GM23338 (cell line): ENCODE data around the gene MAP3K13. TPM values are rescaled to one million over a fixed set of nuclear protein-coding genes. Genes with fewer than 3 reads are reported as not detected.

ENCODE experiments used
- ATAC-seq: fragments of 200-7000 bp; cut with Tn5 transposase; 3 replicates; pipeline ENCODE4 v1.9.1; 2020
- DNase-seq: peaks from one replicate; pipeline ENCODE4 v3.0.0-alpha.2; 2015; ENCODE audit warnings: low spot score
- H2AFZ ChIP-seq: fragments of 200-600 bp; sonication (generic); 2 replicates; pipeline ENCODE4 v1.8.0; 2016; ENCODE audit warnings: antibody characterized with exemption, mild to moderate bottlenecking, moderate library complexity
- H3F3A ChIP-seq: fragments of 200-600 bp; sonication (generic); replicated peaks from 2 replicates; pipeline ENCODE4 v1.8.0; 2017; ENCODE audit warnings: antibody characterized with exemption, mixed run types, low read depth
- H3K27ac ChIP-seq: fragments of 200-600 bp; sonication (generic); 2 replicates; pipeline ENCODE4 v1.6.1; 2016; ENCODE audit warnings: low read depth
- H3K27me3 ChIP-seq: fragments of 200-600 bp; sonication (generic); 2 replicates; pipeline ENCODE4 v1.8.0; 2016; ENCODE audit warnings: mild to moderate bottlenecking, mixed run types, moderate library complexity; ENCODE audit not compliant: insufficient read depth
- H3K36me3 ChIP-seq: fragments of 200-600 bp; sonication (generic); 2 replicates; pipeline ENCODE4 v1.8.0; 2016; ENCODE audit warnings: mild to moderate bottlenecking; ENCODE audit not compliant: insufficient read depth
- H3K4me1 ChIP-seq: fragments of 200-600 bp; sonication (generic); 2 replicates; pipeline ENCODE4 v1.8.0; 2016; ENCODE audit warnings: mild to moderate bottlenecking, moderate library complexity; ENCODE audit not compliant: insufficient read depth
- H3K4me2 ChIP-seq: fragments of 200-600 bp; sonication (generic); 2 replicates; pipeline ENCODE4 v1.7.1; 2017; ENCODE audit warnings: mixed run types
- H3K4me3 ChIP-seq: fragments of 200-600 bp; sonication (generic); 2 replicates; pipeline ENCODE4 v1.6.1; 2016; ENCODE audit warnings: mixed run types
- H3K79me2 ChIP-seq: fragments of 200-600 bp; sonication (generic); replicated peaks from 2 replicates; pipeline ENCODE4 v1.8.0; 2017; ENCODE audit warnings: mild to moderate bottlenecking; ENCODE audit not compliant: insufficient read depth
- H3K9me2 ChIP-seq: fragments of 200-600 bp; sonication (generic); 2 replicates; pipeline ENCODE4 v1.8.0; 2017; ENCODE audit not compliant: insufficient read depth
- H4K20me1 ChIP-seq: fragments of 200-600 bp; sonication (generic); replicated peaks from 2 replicates; pipeline ENCODE4 v1.8.0; 2017; ENCODE audit warnings: mild to moderate bottlenecking; ENCODE audit not compliant: insufficient read depth
- H3K27ac Mint-ChIP-seq: 2 replicates; pipeline ENCODE4 v1.8.0; 2020; ENCODE audit warnings: inconsistent platforms, mild to moderate bottlenecking, moderate library complexity, mixed read lengths
- H3K27me3 Mint-ChIP-seq: 3 replicates; pipeline ENCODE4 v1.8.0; 2022; ENCODE audit warnings: low read depth, mild to moderate bottlenecking, moderate library complexity, mixed read lengths, inconsistent platforms; ENCODE audit not compliant: insufficient read depth, poor library complexity
- H3K36me3 Mint-ChIP-seq: 3 replicates; pipeline ENCODE4 v1.8.0; 2021; ENCODE audit warnings: low read depth, mild to moderate bottlenecking, inconsistent platforms, moderate library complexity, mixed read lengths
- H3K4me1 Mint-ChIP-seq: 3 replicates; pipeline ENCODE4 v1.8.0; 2020; ENCODE audit warnings: mild to moderate bottlenecking, inconsistent platforms, mixed read lengths
- H3K4me3 Mint-ChIP-seq: 3 replicates; pipeline ENCODE4 v1.8.0; 2021; ENCODE audit warnings: moderate library complexity, mild to moderate bottlenecking, inconsistent platforms, mixed read lengths
- H3K9me3 Mint-ChIP-seq: 3 replicates; pipeline ENCODE4 v1.8.0; 2020; ENCODE audit warnings: moderate library complexity, mild to moderate bottlenecking, inconsistent platforms, mixed read lengths
- CREB1 ChIP-seq: fragments of 250-450 bp; sonication (Bioruptor Pico); IDR thresholded peaks from 2 replicates; pipeline ENCODE4 v1.5.0; 2020; ENCODE audit warnings: low read depth, mild to moderate bottlenecking, moderate library complexity
- CTCF ChIP-seq, 2 experiments: fragments of 200-600 bp in 1 of 2; sonication (generic) in 1 of 2; conservative IDR thresholded peaks; 2 replicates each; pipeline versions ENCODE4 v1.5.1 to v1.6.1; 2016 to 2017; ENCODE audit warnings: antibody characterized with exemption in 2 of 2, low read depth in 2 of 2, mild to moderate bottlenecking in 2 of 2, moderate library complexity in 1 of 2
- ETS1 ChIP-seq: IDR thresholded peaks from 2 replicates; pipeline ENCODE4 v1.6.1; 2016; ENCODE audit warnings: antibody characterized with exemption
- EZH2 ChIP-seq: fragments of 200-600 bp; sonication (generic); IDR thresholded peaks from one replicate; pipeline ENCODE4 v1.8.0; 2017; ENCODE audit warnings: antibody characterized with exemption, mild to moderate bottlenecking, low read depth; ENCODE audit not compliant: unreplicated experiment
- EZH2phosphoT487 ChIP-seq: fragments of 200-600 bp; sonication (generic); IDR thresholded peaks from one replicate; pipeline ENCODE4 v1.8.1; 2018; ENCODE audit warnings: antibody characterized with exemption; ENCODE audit not compliant: unreplicated experiment
- JUNB ChIP-seq: IDR thresholded peaks from one replicate; pipeline ENCODE4 v1.6.1; 2016; ENCODE audit warnings: antibody characterized with exemption; ENCODE audit not compliant: unreplicated experiment
- NANOG ChIP-seq: IDR thresholded peaks from 2 replicates; pipeline ENCODE4 v1.6.1; 2016; ENCODE audit warnings: antibody characterized with exemption, borderline replicate concordance
- POLR2AphosphoS5 ChIP-seq: IDR thresholded peaks from 2 replicates; pipeline ENCODE4 v1.6.1; 2016; ENCODE audit warnings: antibody characterized with exemption, low read depth
- REST ChIP-seq: IDR thresholded peaks from one replicate; pipeline ENCODE4 v1.6.1; 2018; ENCODE audit warnings: antibody characterized with exemption; ENCODE audit not compliant: unreplicated experiment
- STAT1 ChIP-seq: IDR thresholded peaks from one replicate; pipeline ENCODE4 v1.6.1; 2016; ENCODE audit warnings: antibody characterized with exemption; ENCODE audit not compliant: unreplicated experiment
- ZNF114 ChIP-seq: fragments of 250-450 bp; sonication (Bioruptor Pico); IDR thresholded peaks from 2 replicates; pipeline ENCODE4 v1.5.0; 2020; ENCODE audit warnings: mild to moderate bottlenecking, moderate library complexity
- ZNF331 ChIP-seq: fragments of 250-450 bp; sonication (Bioruptor Pico); IDR thresholded peaks from 2 replicates; pipeline ENCODE4 v1.5.0; 2020; ENCODE audit warnings: low read depth, mild to moderate bottlenecking, moderate library complexity
- ZNF462 ChIP-seq: fragments of 250-450 bp; sonication (Bioruptor Pico); IDR thresholded peaks from 2 replicates; pipeline ENCODE4 v1.5.0; 2020; ENCODE audit warnings: mild to moderate bottlenecking, moderate library complexity
- polyA plus RNA-seq: library from polyadenylated mRNA; unstranded; fragments of >200 nt; fragmentation: Nextera tagmentation; extraction: Ambion mirVana; gene quantifications from 2 replicates; pipeline ENCODE4 v1.2.1, GENCODE V29; 2016
- total RNA-seq: library from RNA; depleted of rRNA; stranded (reverse); fragments of >200 nt; shearing (Covaris generic); gene quantifications from 2 replicates; pipeline ENCODE4 v1.2.3, GENCODE V29; 2014

Gene MAP3K13
- total and polyA plus RNA-seq, 2 experiments from 2014 or later = 10.7 to 129 TPM

- TF ChIP-seq ZNF462 = no peak
- no peak for TF ChIP-seq EZH2
Observed at GRCh38 chr3:185316740-185317412, 46.1 kb upstream of the MAP3K13 start (continued).

GRCh38 chr3:185317674-185318073 lies 45.3 kb upstream of the MAP3K13 start:
- Histone ChIP-seq H3K4me3 (no peak overlapping the region), H3F3A (no peaks in the 10 kb centered on the region), H3K4me1 (peaks cover 8% of the 10 kb centered on the region), H3K4me2 (no peak overlapping the region), H3K27me3 (no peaks in the 10 kb centered on the region), H4K20me1 (no peaks in the 10 kb centered on the region; the same call in 1 of the 2 replicates), H3K36me3 (no peaks in the 10 kb centered on the region), H3K27ac (no peak overlapping the region), H2AFZ (no peak overlapping the region), H3K9me2 (no peaks in the 10 kb centered on the region), H3K79me2 (no peaks in the 10 kb centered on the region)
- DNase-seq = no peak
- H3K4me1 Mint-ChIP-seq = peaks cover 4% of the 10 kb centered on the region; the same call in 2 of the 3 replicates
- no peaks in the 10 kb centered on the region for H3K36me3 Mint-ChIP-seq
- no peaks in the 10 kb centered on the region for H3K27me3 Mint-ChIP-seq
- no peak for ATAC-seq
- H3K4me3 Mint-ChIP-seq = no peak overlapping the region
- H3K27ac Mint-ChIP-seq = no peak overlapping the region; the same call in 1 of the 2 replicates
- H3K9me3 Mint-ChIP-seq = no peaks in the 10 kb centered on the region
- TF ChIP-seq EZH2phosphoT487 (no peak), NANOG (no peak), ZNF114 (CRISPR knock-in tag) (no peak), CTCF (conservative IDR thresholded peaks at IDR 0.05; ENCODE audit: low read depth in 2 of 2) (no peak), ZNF331 (no peak), POLR2AphosphoS5 (no peak), STAT1 (no peak), REST (no peak), EZH2 (no peak), ETS1 (no peak), CREB1 (CRISPR knock-in tag) (no peak), JUNB (no peak)
